A549 (cell line): ENCODE measurements around the gene LRP4.

Experiments
- BHLHE40 ChIP-seq: IDR thresholded peaks from 2 replicates; pipeline ENCODE4 v1.6.1; 2012; ENCODE audit warnings: low read depth, low read length, inconsistent platforms
- ESRRA ChIP-seq: fragments of 150-350 bp; IDR thresholded peaks from 2 replicates; pipeline ENCODE4 v1.6.1; 2014; ENCODE audit warnings: mild to moderate bottlenecking, low read length, borderline replicate concordance
- TF ChIP-seq, protein P1 (sequence below): fragments of 450-650 bp; IDR thresholded peaks from 2 replicates; pipeline ENCODE4 v1.6.1; 2014; ENCODE audit warnings: antibody characterized with exemption

DNA sequence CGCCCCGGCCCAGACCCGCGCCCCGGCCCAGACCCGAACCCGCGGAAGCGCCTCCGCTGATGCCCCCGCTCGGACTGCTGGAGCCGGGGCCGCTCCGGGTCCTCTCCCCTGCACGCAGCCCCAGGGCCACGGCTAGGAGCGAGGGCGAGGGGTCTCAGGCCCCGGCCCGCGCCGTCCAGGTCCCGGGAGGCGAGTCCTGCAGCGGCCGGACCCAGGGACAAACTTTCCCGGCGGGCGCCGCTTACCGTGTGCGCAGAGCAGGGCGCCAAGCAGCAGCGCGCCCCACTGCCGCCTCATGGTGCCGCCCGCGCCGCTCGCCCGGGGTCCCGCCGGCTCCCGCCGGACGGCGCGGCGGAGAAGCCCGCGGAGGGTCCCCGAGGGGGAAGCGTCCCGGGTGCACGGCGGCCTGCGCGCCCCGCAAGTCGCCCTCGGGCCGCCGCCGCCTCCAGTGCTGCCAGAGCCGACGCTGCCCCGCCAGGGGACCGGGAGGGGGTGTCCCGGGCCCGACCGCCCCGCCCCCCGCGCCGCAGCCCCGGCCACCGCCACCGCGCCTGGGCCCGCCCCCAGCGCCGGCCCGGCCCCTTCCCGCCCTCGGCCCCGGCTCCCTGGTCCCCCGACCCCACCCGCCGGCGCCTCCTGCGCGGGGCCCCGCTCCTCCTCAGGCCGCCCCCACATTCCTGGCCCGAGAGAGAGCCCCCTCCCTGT is at the start of gene LRP4:
- TF ChIP-seq BHLHE40, result no peak
- no peak for TF ChIP-seq ESRRA
- TF ChIP-seq, protein P1, sequence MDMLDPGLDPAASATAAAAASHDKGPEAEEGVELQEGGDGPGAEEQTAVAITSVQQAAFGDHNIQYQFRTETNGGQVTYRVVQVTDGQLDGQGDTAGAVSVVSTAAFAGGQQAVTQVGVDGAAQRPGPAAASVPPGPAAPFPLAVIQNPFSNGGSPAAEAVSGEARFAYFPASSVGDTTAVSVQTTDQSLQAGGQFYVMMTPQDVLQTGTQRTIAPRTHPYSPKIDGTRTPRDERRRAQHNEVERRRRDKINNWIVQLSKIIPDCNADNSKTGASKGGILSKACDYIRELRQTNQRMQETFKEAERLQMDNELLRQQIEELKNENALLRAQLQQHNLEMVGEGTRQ, result no peak
